Stimulated activated naive CD8-positive, alpha-beta T cell treated with anti-CD3 and anti-CD28 coated beads, Interleukin-15, Interleukin-2, amounts not matched to agents 100 ng/mL and 50 ng/mL, for 24 hours (primary cell): ENCODE results near the gene RBBP8NL.

Experiments
- H3K27ac Mint-ChIP-seq: one replicate; pipeline ENCODE4 v1.8.0; 2021; ENCODE audit warnings: mild to moderate bottlenecking, mixed read lengths
- H3K27me3 Mint-ChIP-seq: one replicate; pipeline ENCODE4 v1.8.0; 2021; ENCODE audit warnings: mixed read lengths
- H3K36me3 Mint-ChIP-seq: one replicate; pipeline ENCODE4 v1.8.0; 2021; ENCODE audit warnings: low read depth, mixed read lengths
- H3K4me1 Mint-ChIP-seq: one replicate; pipeline ENCODE4 v1.8.0; 2021; ENCODE audit warnings: low read depth, mixed read lengths
- H3K4me3 Mint-ChIP-seq: one replicate; pipeline ENCODE4 v1.8.0; 2021; ENCODE audit warnings: mild to moderate bottlenecking, mixed read lengths
- H3K9me3 Mint-ChIP-seq: one replicate; pipeline ENCODE4 v1.8.0; 2021; ENCODE audit warnings: mixed read lengths

The RBBP8NL gene

GRCh38 chr20:62466806-62467537 is 39.6 kb upstream of the RBBP8NL start:
- no peak overlapping the region for H3K27ac Mint-ChIP-seq
- no peaks in the 10 kb centered on the region for H3K36me3 Mint-ChIP-seq
- peaks cover 13% of the 10 kb centered on the region for H3K27me3 Mint-ChIP-seq
- no peaks in the 10 kb centered on the region for H3K4me1 Mint-ChIP-seq
- no peaks in the 10 kb centered on the region for H3K9me3 Mint-ChIP-seq
- H3K4me3 Mint-ChIP-seq, result no peak overlapping the region

DNA sequence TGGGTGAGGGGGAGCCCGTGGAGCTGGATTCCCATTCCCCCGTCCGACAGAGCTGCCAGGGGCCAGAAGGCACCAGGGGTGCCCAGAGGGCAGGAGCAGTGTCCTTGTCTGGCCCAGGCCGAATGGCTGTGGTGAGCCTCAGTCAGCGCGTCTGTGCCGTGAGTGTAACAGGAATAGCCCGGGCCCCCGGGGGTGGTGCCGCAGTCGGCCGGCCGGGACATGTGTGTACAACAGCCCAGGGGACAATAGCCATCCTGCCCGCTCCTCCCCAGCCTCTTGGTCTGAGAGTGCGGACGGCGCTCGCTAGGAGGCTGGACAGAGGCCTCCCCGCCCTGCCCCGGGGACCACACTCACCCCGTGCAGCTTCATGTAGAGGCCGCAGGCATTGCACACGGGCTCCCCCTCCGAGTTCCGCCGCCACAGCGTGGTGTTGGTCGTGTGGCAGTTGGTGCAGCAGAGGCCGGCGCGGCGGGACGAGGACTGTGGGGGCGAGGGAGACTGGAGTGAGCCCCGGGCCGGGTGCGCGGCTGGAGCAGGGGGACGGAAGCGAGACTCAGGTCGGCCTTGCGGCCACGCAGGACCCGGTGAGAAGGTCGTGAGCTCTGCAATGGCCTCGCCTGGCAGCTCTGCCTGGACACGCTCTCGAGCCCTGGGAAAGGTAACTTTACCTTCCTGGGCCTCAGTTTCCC is 38.9 kb upstream of the RBBP8NL start:
- Mint-ChIP-seq H3K27ac (no peak overlapping the region), H3K36me3 (no peaks in the 10 kb centered on the region), H3K9me3 (no peaks in the 10 kb centered on the region)

DNA sequence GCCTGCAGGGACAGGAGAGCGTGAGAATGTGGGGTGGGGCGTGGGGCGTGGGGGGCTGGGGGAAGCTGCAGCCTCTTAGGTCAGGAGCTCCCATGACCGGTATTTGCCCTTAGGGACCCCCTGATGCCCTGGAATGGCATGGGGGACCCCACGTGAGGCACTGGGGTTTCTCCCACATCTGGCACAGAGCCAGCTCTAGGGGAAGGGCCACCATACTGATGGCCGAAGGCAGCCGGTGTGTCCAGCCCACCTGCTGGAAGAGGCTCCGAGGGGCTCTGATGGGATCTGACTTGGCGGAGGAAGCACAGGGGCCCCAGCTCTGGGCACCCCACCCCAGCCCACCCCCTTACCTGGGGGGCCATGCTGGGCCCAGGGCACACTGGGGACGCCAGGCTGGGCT is 37.7 kb upstream of the RBBP8NL start:
- Mint-ChIP-seq H3K27me3 (peaks cover 9% of the 10 kb centered on the region), H3K9me3 (no peaks in the 10 kb centered on the region), H3K4me3 (no peak overlapping the region), H3K27ac (no peak overlapping the region), H3K4me1 (no peaks in the 10 kb centered on the region), H3K36me3 (no peaks in the 10 kb centered on the region)

More for the DNA sequence above, 38.9 kb upstream of the RBBP8NL start:
- Mint-ChIP-seq H3K27me3 (peaks cover 13% of the 10 kb centered on the region), H3K4me3 (no peak overlapping the region), H3K4me1 (no peaks in the 10 kb centered on the region)

DNA sequence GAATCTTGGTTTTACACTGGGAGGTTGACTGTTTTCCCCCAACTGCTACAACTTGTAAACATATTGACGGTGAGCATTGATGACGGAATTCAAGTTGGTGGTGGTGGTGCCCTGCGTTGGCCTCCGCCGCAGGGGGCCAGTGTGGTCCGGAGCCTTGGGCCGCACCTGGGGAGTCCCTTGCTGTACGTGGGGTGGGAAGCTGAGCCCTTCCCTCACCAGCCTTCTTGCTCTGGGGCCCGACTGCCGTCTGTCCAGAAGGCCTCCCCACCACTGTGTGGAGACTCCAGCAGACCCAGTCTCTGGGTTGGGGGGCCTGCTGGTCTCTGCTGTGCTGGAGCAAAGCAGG is 37.1 kb upstream of the RBBP8NL start:
- Mint-ChIP-seq H3K9me3 (no peaks in the 10 kb centered on the region), H3K4me1 (no peaks in the 10 kb centered on the region), H3K27me3 (peaks cover 3% of the 10 kb centered on the region), H3K36me3 (no peaks in the 10 kb centered on the region), H3K4me3 (no peak overlapping the region), H3K27ac (no peak overlapping the region)

- H3K4me3 Mint-ChIP-seq, result no peak overlapping the region
- H3K27me3 Mint-ChIP-seq, result no peaks in the 10 kb centered on the region
- H3K36me3 Mint-ChIP-seq, result no peaks in the 10 kb centered on the region
- H3K4me1 Mint-ChIP-seq, result no peaks in the 10 kb centered on the region
- no peak overlapping the region for H3K27ac Mint-ChIP-seq
- no peaks in the 10 kb centered on the region for H3K9me3 Mint-ChIP-seq
These were observed 36.5 kb upstream of the RBBP8NL start for GRCh38 chr20:62463651-62464424.

DNA sequence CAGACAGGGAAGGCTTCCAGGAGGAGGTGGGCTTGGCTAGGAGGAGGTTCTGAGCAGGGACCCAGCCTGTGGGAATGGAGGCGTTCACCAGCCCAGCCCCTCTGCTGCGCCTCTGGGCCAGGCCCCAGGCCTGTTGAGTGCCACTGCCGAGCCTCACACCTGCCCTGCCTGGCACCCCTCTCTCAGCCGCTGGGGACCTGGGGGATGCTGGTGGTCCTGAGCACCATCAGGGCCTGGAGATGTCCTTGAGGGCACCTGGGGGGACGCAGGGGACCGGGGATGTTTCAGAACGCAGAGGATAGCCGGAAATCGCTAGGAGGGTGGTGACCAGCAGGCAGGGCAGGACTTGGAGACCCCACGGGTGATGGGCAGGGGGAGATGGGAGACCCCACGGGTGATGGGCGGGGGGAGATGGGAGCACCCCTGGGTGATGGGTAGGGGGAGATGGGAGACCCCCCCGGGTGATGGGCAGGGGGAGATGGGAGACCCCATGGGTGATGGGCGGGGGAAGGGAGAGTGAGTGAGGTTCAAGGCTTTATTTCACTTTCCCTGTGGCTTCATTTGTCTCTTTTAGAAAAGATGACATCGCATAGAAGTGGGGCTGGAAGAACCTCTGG is 35.7 kb upstream of the RBBP8NL start:
- no peaks in the 10 kb centered on the region for H3K36me3 Mint-ChIP-seq
- H3K27ac Mint-ChIP-seq, result no peak overlapping the region
- no peaks in the 10 kb centered on the region for H3K9me3 Mint-ChIP-seq
- no peak overlapping the region for H3K4me3 Mint-ChIP-seq
- H3K4me1 Mint-ChIP-seq, result no peaks in the 10 kb centered on the region
- H3K27me3 Mint-ChIP-seq, result no peaks in the 10 kb centered on the region

- Mint-ChIP-seq H3K4me3 (no peak overlapping the region), H3K9me3 (no peaks in the 10 kb centered on the region), H3K4me1 (no peaks in the 10 kb centered on the region), H3K27ac (no peak overlapping the region), H3K36me3 (no peaks in the 10 kb centered on the region), H3K27me3 (no peaks in the 10 kb centered on the region)
These were observed 34.5 kb upstream of the RBBP8NL start for GRCh38 chr20:62461834-62462233.

- no peaks in the 10 kb centered on the region for H3K27me3 Mint-ChIP-seq
- no peaks in the 10 kb centered on the region for H3K9me3 Mint-ChIP-seq
- H3K36me3 Mint-ChIP-seq, result no peaks in the 10 kb centered on the region
- no peak overlapping the region for H3K4me3 Mint-ChIP-seq
- no peaks in the 10 kb centered on the region for H3K4me1 Mint-ChIP-seq
- H3K27ac Mint-ChIP-seq, result no peak overlapping the region
These were observed 33.8 kb upstream of the RBBP8NL start for GRCh38 chr20:62461157-62461556.

- H3K27ac Mint-ChIP-seq, result no peak overlapping the region
- H3K27me3 Mint-ChIP-seq, result no peaks in the 10 kb centered on the region
- H3K36me3 Mint-ChIP-seq, result no peaks in the 10 kb centered on the region
- H3K9me3 Mint-ChIP-seq, result no peaks in the 10 kb centered on the region
- H3K4me1 Mint-ChIP-seq, result no peaks in the 10 kb centered on the region
- H3K4me3 Mint-ChIP-seq, result no peak overlapping the region
These were observed 33.3 kb upstream of the RBBP8NL start for GRCh38 chr20:62460678-62461077.

GRCh38 chr20:62459488-62459887 is 32.1 kb upstream of the RBBP8NL start:
- H3K4me3 Mint-ChIP-seq, result no peak overlapping the region
- no peaks in the 10 kb centered on the region for H3K36me3 Mint-ChIP-seq
- no peak overlapping the region for H3K27ac Mint-ChIP-seq
- H3K27me3 Mint-ChIP-seq, result no peaks in the 10 kb centered on the region
- no peaks in the 10 kb centered on the region for H3K9me3 Mint-ChIP-seq
- H3K4me1 Mint-ChIP-seq, result no peaks in the 10 kb centered on the region

DNA sequence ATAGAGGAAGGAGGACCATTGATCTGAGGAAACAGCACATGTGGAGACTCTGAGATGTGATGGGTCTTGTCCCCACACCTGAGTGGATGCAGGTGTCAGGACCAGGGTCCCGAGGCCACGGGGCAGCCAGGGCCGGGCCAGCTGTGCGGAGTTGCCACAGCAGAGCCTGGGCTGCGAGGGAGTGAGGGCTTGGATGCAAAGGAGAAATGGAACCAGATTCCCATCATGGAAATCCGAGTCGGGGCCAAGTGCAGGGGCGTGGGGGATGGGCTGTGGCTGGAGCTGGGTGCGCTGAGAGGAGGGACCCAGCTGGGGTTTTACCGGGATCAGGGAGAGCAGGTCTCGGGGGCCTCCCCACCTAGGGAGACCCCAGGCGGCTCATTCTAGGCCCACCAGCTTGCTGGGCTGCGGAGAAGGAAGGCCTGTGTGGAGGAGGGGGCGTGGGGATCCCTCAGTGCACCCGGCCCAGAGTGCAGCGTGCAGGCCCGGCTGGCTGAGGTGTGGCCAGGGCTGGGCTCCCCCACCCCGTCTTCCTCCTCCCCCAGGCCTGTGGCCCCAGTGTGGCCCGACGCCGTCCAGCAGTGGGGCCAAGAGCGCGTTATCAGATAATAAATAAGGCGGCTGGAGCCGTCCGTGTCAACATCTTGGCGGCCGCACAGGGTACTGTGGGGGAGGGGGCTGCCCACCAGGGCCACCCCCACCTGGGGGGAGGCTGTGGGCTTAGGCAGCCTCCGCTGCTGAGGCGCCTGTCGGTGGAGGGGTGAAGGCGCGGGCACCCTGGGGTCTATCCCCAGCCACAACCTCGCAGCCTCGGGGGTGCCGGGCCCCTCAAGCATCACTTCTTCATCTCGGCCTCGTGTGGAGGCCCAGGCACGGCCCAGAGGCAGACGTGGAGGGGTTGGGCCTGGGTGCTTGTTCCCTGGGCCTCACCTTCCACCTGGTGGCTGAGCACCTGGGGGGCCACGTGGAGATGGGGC is 31.2 kb upstream of the RBBP8NL start:
- no peaks in the 10 kb centered on the region for H3K27me3 Mint-ChIP-seq
- H3K4me1 Mint-ChIP-seq, result no peaks in the 10 kb centered on the region
- no peak overlapping the region for H3K27ac Mint-ChIP-seq
- no peaks in the 10 kb centered on the region for H3K9me3 Mint-ChIP-seq
- H3K4me3 Mint-ChIP-seq, result no peak overlapping the region
- no peaks in the 10 kb centered on the region for H3K36me3 Mint-ChIP-seq

- Mint-ChIP-seq H3K27me3 (no peaks in the 10 kb centered on the region), H3K36me3 (no peaks in the 10 kb centered on the region), H3K27ac (no peak overlapping the region), H3K9me3 (no peaks in the 10 kb centered on the region), H3K4me1 (no peaks in the 10 kb centered on the region), H3K4me3 (no peak overlapping the region)
These were observed 30.5 kb upstream of the RBBP8NL start for GRCh38 chr20:62457831-62458230.

DNA sequence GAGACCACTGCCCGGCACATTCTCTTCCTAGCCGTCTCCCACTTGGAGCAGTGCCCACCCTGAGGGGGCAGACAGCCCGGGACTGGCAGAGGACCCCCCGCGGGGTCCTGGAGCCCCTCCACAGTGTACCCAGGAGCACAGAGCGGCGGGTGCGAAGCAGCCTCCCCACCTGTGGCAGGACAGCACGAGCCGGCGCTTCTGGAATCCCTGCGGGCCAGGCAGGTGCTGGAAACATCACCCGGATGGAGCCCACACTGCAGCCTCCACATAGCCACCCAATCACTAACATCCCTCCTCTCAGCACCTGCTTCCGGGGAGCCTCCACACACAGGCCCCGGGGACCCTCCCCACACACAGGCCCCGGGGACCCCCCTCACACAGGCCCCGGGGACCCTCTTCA is 29.8 kb upstream of the RBBP8NL start:
- H3K4me1 Mint-ChIP-seq, result no peaks in the 10 kb centered on the region
- no peaks in the 10 kb centered on the region for H3K27me3 Mint-ChIP-seq
- no peak overlapping the region for H3K27ac Mint-ChIP-seq
- no peaks in the 10 kb centered on the region for H3K9me3 Mint-ChIP-seq
- no peak overlapping the region for H3K4me3 Mint-ChIP-seq
- H3K36me3 Mint-ChIP-seq, result no peaks in the 10 kb centered on the region

- Mint-ChIP-seq H3K4me3 (no peak overlapping the region), H3K27me3 (no peaks in the 10 kb centered on the region), H3K9me3 (no peaks in the 10 kb centered on the region), H3K27ac (no peak overlapping the region), H3K4me1 (no peaks in the 10 kb centered on the region), H3K36me3 (no peaks in the 10 kb centered on the region)
These were observed 28.6 kb upstream of the RBBP8NL start for GRCh38 chr20:62455929-62456328.
